K562 (cell line): Measurements from ENCODE around the gene PROK1. TPM values are rescaled to one million over a fixed set of nuclear protein-coding genes. Genes with fewer than 3 reads are reported as not detected.

Experiments
- ELK3 ChIP-seq: fragments of 450-650 bp; formaldehyde crosslinking; IDR thresholded peaks from 2 replicates; pipeline ENCODE4 v1.4.0; 2020; ENCODE audit warnings: mild to moderate bottlenecking
- HLTF ChIP-seq: fragments of 450-650 bp; IDR thresholded peaks from 2 replicates; pipeline ENCODE4 v1.6.1; 2016
- RAD51 ChIP-seq: fragments of 450-650 bp; IDR thresholded peaks from 2 replicates; pipeline ENCODE4 v1.7.1; 2016; ENCODE audit warnings: low read depth, mild to moderate bottlenecking, borderline replicate concordance
- ZFP36 ChIP-seq: fragments of 150-350 bp; IDR thresholded peaks from 2 replicates; pipeline ENCODE4 v1.6.1; 2018; ENCODE audit warnings: low read length, low read depth; ENCODE audit not compliant: partially characterized antibody
- ZNF12 ChIP-seq: sonication (generic); formaldehyde crosslinking; IDR thresholded peaks from 2 replicates; pipeline ENCODE4 v1.4.0; 2020; ENCODE audit warnings: mild to moderate bottlenecking, missing genetic modification reagents
- ZNF609 ChIP-seq: sonication (generic); formaldehyde crosslinking; IDR thresholded peaks from 2 replicates; pipeline ENCODE4 v1.8.1; 2023; ENCODE audit warnings: missing genetic modification reagents, mild to moderate bottlenecking, borderline replicate concordance
- polyA plus RNA-seq, 8 experiments: library from polyadenylated mRNA; depleted of rRNA in 4 of 8; stranded (reverse) in 5 of 8; unstranded in 3 of 8; fragments of >200 nt; fragmentation: Nextera tagmentation in 2 of 8; fragmentation: Illumina TruSeq in 1 of 8; extraction: Ambion mirVana in 2 of 8; extraction: Trizol in 1 of 8; gene quantifications; 2 replicates each; pipeline versions ENCODE4 v1.2.1 to v1.2.3, GENCODE V29; 2011 to 2014; ENCODE audit warnings: inconsistent platforms in 1 of 8, missing spikeins in 1 of 8
- total RNA-seq, 7 experiments: library from RNA; depleted of rRNA in 6 of 7; stranded (reverse); fragments of >200 nt in 6 of 7; fragmentation: Illumina TruSeq in 2 of 7; extraction: Trizol in 2 of 7; gene quantifications; 2 replicates each; pipeline versions ENCODE4 v1.2.1 to v1.2.3, GENCODE V29; 2011 to 2021; ENCODE audit warnings: low replicate concordance in 1 of 7
- TF ChIP-seq, protein P1 (sequence below): fragments of 450-650 bp; IDR thresholded peaks from 2 replicates; pipeline ENCODE4 v1.6.1; 2017; ENCODE audit warnings: antibody characterized with exemption, mild to moderate bottlenecking
- TF ChIP-seq, protein P2 (sequence below): fragments of 200-400 bp; formaldehyde crosslinking; IDR thresholded peaks from 2 replicates; pipeline ENCODE4 v1.6.1; 2017; ENCODE audit warnings: mild to moderate bottlenecking, low read depth, low read length, moderate library complexity
- TF ChIP-seq, protein P3 (sequence below): sonication (generic); formaldehyde crosslinking; IDR thresholded peaks from 2 replicates; pipeline ENCODE4 v1.8.0; 2022; ENCODE audit warnings: missing genetic modification reagents, mild to moderate bottlenecking, moderate library complexity, borderline replicate concordance

Gene PROK1
- total and polyA plus RNA-seq, 9 of the 15 experiments (the other 6 are each of a cell fraction or from before 2014, with no cell fraction given), result 0.15 TPM; not detected in 8

GRCh38 chr1:110407260-110408210 lies 43.4 kb upstream of the PROK1 start, which contains the start of gene LAMTOR5 (continued):
- TF ChIP-seq ZNF609 (CRISPR knock-in tag) (peak; percentile 96; the same call in 1 of the 2 replicates), ZNF12 (CRISPR knock-in tag) (peak; percentile 79), HLTF (peak; percentile 4; the same call in 1 of the 2 replicates), RAD51 (peak; percentile 53; the same call in 1 of the 2 replicates), ZFP36 (peak; percentile 20), ELK3 (CRISPR knock-in tag) (no peak)
- TF ChIP-seq, protein P1, sequence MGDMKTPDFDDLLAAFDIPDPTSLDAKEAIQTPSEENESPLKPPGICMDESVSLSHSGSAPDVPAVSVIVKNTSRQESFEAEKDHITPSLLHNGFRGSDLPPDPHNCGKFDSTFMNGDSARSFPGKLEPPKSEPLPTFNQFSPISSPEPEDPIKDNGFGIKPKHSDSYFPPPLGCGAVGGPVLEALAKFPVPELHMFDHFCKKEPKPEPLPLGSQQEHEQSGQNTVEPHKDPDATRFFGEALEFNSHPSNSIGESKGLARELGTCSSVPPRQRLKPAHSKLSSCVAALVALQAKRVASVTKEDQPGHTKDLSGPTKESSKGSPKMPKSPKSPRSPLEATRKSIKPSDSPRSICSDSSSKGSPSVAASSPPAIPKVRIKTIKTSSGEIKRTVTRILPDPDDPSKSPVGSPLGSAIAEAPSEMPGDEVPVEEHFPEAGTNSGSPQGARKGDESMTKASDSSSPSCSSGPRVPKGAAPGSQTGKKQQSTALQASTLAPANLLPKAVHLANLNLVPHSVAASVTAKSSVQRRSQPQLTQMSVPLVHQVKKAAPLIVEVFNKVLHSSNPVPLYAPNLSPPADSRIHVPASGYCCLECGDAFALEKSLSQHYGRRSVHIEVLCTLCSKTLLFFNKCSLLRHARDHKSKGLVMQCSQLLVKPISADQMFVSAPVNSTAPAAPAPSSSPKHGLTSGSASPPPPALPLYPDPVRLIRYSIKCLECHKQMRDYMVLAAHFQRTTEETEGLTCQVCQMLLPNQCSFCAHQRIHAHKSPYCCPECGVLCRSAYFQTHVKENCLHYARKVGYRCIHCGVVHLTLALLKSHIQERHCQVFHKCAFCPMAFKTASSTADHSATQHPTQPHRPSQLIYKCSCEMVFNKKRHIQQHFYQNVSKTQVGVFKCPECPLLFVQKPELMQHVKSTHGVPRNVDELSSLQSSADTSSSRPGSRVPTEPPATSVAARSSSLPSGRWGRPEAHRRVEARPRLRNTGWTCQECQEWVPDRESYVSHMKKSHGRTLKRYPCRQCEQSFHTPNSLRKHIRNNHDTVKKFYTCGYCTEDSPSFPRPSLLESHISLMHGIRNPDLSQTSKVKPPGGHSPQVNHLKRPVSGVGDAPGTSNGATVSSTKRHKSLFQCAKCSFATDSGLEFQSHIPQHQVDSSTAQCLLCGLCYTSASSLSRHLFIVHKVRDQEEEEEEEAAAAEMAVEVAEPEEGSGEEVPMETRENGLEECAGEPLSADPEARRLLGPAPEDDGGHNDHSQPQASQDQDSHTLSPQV, result peak; percentile 67
- TF ChIP-seq, protein P2, sequence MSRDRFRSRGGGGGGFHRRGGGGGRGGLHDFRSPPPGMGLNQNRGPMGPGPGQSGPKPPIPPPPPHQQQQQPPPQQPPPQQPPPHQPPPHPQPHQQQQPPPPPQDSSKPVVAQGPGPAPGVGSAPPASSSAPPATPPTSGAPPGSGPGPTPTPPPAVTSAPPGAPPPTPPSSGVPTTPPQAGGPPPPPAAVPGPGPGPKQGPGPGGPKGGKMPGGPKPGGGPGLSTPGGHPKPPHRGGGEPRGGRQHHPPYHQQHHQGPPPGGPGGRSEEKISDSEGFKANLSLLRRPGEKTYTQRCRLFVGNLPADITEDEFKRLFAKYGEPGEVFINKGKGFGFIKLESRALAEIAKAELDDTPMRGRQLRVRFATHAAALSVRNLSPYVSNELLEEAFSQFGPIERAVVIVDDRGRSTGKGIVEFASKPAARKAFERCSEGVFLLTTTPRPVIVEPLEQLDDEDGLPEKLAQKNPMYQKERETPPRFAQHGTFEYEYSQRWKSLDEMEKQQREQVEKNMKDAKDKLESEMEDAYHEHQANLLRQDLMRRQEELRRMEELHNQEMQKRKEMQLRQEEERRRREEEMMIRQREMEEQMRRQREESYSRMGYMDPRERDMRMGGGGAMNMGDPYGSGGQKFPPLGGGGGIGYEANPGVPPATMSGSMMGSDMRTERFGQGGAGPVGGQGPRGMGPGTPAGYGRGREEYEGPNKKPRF, result no peak
- TF ChIP-seq, protein P3, sequence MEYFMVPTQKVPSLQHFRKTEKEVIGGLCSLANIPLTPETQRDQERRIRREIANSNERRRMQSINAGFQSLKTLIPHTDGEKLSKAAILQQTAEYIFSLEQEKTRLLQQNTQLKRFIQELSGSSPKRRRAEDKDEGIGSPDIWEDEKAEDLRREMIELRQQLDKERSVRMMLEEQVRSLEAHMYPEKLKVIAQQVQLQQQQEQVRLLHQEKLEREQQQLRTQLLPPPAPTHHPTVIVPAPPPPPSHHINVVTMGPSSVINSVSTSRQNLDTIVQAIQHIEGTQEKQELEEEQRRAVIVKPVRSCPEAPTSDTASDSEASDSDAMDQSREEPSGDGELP, result peak; percentile 91
